Mesendoderm (in vitro differentiated cells): ENCODE measurements around the gene NRP2.
A peak's percentile ranks its signal among the peaks of the same experiment; 100 is the strongest.

Experiments
- DNase-seq: peaks from one replicate; pipeline ENCODE4 v3.0.0; 2013
- H2AK5ac ChIP-seq: 2 replicates; pipeline ENCODE4 v1.6.1; 2013; ENCODE audit warnings: low read length, inconsistent platforms
- H2BK120ac ChIP-seq: 2 replicates; pipeline ENCODE4 v1.6.1; 2013; ENCODE audit warnings: low read depth, mild to moderate bottlenecking, low read length, moderate library complexity, mixed read lengths
- H2BK15ac ChIP-seq: replicated peaks from 2 replicates; pipeline ENCODE4 v1.6.1; 2013; ENCODE audit warnings: low read depth, mild to moderate bottlenecking, moderate library complexity
- H2BK5ac ChIP-seq: 2 replicates; pipeline ENCODE4 v1.6.1; 2013; ENCODE audit warnings: low read length, inconsistent platforms
- H3K18ac ChIP-seq: 2 replicates; pipeline ENCODE4 v1.6.1; 2013; ENCODE audit warnings: mild to moderate bottlenecking, low read length, mixed read lengths
- H3K23ac ChIP-seq: one replicate; pipeline ENCODE4 v1.6.1; 2013; ENCODE audit warnings: low read length
- H3K27ac ChIP-seq: 2 replicates; pipeline ENCODE4 v1.5.1; 2013; ENCODE audit warnings: low read depth, mild to moderate bottlenecking, inconsistent platforms, low read length, moderate library complexity
- H3K27me3 ChIP-seq: 2 replicates; pipeline ENCODE4 v1.6.1; 2013; ENCODE audit warnings: low read length, control low read depth, mild to moderate bottlenecking, inconsistent platforms; ENCODE audit not compliant: insufficient read depth, poor library complexity
- H3K36me3 ChIP-seq: 2 replicates; pipeline ENCODE4 v1.6.1; 2013; ENCODE audit warnings: low read length, inconsistent platforms; ENCODE audit not compliant: control insufficient read depth, insufficient read depth
- H3K4ac ChIP-seq: one replicate; pipeline ENCODE4 v1.6.1; 2013; ENCODE audit warnings: low read depth, mild to moderate bottlenecking, low read length, moderate library complexity
- H3K4me1 ChIP-seq: 2 replicates; pipeline ENCODE4 v1.6.1; 2013; ENCODE audit warnings: low read depth, low read length, inconsistent platforms; ENCODE audit not compliant: control insufficient read depth
- H3K4me2 ChIP-seq: 2 replicates; pipeline ENCODE4 v1.6.1; 2013; ENCODE audit warnings: low read length
- H3K4me3 ChIP-seq: 2 replicates; pipeline ENCODE4 v1.5.1; 2013; ENCODE audit warnings: mild to moderate bottlenecking, low read length
- H3K56ac ChIP-seq: one replicate; pipeline ENCODE4 v1.6.1; 2013; ENCODE audit warnings: low read length
- H3K79me1 ChIP-seq: 2 replicates; pipeline ENCODE4 v1.6.1; 2013; ENCODE audit warnings: low read length, inconsistent platforms
- H3K79me2 ChIP-seq: 2 replicates; pipeline ENCODE4 v1.6.1; 2013; ENCODE audit warnings: mild to moderate bottlenecking, low read length; ENCODE audit not compliant: control insufficient read depth, insufficient read depth
- H3K9ac ChIP-seq: 2 replicates; pipeline ENCODE4 v1.6.1; 2013; ENCODE audit warnings: low read length, inconsistent platforms
- H4K5ac ChIP-seq: one replicate; pipeline ENCODE4 v1.6.1; 2013; ENCODE audit warnings: low read length
- H4K8ac ChIP-seq: one replicate; pipeline ENCODE4 v1.6.1; 2013; ENCODE audit warnings: low read depth, mild to moderate bottlenecking, control low read depth, low read length, moderate library complexity
- WGBS: extraction: QIAGEN DNeasy Blood & Tissue Kit; methylation state at CpG from one replicate; pipeline ENCODE4 v1.1.7; 2013; ENCODE audit warnings: low lambda C conversion rate, missing lambda C conversion rate; ENCODE audit not compliant: insufficient coverage; ENCODE audit errors: extremely low coverage; 5-methylcytosine and 5-hydroxymethylcytosine counted together

NRP2 gene

GRCh38 chr2:205733648-205734047 lies 51.3 kb downstream of the NRP2 start:
- peak overlapping the region; percentile 3 for H3K27ac ChIP-seq
- peak overlapping the region; percentile 19 for H3K4ac ChIP-seq
- H4K8ac ChIP-seq: no peak overlapping the region
- H2AK5ac ChIP-seq: no peak overlapping the region
- H3K4me1 ChIP-seq: peaks cover 9% of the 10 kb centered on the region
- no peaks in the 10 kb centered on the region for H3K27me3 ChIP-seq
- H3K18ac ChIP-seq: peak overlapping the region; percentile 75
- no peak overlapping the region for H3K23ac ChIP-seq
- DNase-seq: peak; percentile 74
- no peak overlapping the region for H3K4me3 ChIP-seq
- no peak overlapping the region for H2BK5ac ChIP-seq
- peak overlapping the region; percentile 63 for H2BK120ac ChIP-seq
- WGBS: no CpG with 5 or more reads among the region's 14 CpGs
- no peaks in the 10 kb centered on the region for H3K79me1 ChIP-seq
- H2BK15ac ChIP-seq: no peak overlapping the region
- no peak overlapping the region for H3K4me2 ChIP-seq
- peaks cover 2% of the 10 kb centered on the region for H3K36me3 ChIP-seq
- H3K79me2 ChIP-seq: no peaks in the 10 kb centered on the region
- peak overlapping the region; percentile 26 for H3K56ac ChIP-seq
- H4K5ac ChIP-seq: peak overlapping the region; percentile 52
- no peak overlapping the region for H3K9ac ChIP-seq

DNA sequence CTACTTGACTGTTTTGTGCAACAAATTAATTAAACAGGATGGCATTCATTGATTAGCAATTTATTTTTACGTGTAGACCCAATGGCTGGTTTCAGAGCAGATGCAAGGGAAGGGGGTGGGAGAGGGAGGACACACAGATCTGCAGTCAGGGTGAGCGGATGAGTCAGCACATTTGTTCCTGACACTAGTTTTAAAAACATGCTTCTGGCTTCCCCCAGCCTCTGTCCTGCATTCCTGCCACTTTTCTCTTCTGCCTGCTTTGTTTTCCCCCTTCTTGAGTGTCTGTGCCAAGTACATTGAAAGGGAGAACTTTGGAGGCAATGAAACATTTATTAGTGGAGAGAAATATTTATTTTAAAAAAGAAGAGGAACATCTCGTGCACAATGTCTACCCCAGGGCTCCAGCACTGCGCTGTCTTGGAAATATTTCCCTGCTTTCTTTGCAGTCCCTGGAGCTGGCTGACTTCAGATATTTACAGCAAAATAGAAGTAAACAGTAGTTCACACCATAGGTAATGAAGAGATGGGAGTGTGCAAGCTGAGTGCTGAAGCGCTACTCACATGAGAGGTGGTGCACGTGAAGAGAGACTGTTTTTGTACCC lies 52.2 kb downstream of the NRP2 start:
- no CpG with 5 or more reads among the region's 6 CpGs for WGBS

DNA sequence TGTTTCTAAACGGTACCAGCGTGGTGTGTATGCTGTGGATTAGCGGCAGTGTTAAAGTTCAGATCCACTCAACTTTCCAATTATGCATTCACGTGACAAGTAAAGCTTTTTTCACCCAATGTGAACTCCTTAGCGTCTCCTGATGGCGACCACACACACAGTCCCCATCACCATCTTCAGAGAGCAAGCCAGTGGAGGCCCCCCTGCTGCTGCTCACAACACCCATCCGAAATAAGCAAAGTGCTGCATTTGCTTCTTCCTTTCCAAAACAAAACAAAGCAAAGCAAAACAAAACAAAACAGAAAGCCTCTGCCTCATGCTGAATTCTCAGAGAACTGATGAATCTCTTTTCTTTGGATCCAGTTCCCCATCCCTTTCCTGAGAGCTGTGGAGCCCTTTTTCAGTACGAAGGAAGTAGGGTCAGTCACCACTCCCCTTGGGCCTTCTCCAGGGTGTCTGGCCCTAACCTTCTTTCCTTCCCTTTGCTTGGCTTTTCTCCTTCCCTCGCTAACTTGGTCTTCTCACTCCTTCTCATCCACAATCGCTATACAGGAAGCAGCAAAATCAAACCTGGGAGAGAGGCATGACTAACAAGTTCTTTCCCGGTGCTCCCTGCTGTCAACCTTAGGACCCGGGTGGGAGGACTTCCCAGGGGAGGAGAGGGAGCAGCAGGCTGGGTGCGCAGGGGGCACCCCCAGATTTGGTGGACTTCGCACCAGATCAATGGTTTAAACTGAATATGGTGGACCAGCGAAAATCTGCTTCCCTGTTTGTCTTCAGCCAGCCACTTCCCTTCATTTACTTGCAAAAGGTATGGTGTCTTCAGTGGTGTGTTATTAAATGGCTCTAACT lies 56.0 kb downstream of the NRP2 start:
- Histone ChIP-seq H3K18ac (no peak overlapping the region), H4K5ac (no peak overlapping the region), H3K27ac (no peak overlapping the region), H2AK5ac (no peak overlapping the region), H3K23ac (no peak overlapping the region), H2BK5ac (no peak overlapping the region), H3K56ac (no peak overlapping the region), H2BK15ac (no peak overlapping the region), H3K27me3 (no peaks in the 10 kb centered on the region), H3K4me2 (no peak overlapping the region), H2BK120ac (no peak overlapping the region), H3K79me1 (no peaks in the 10 kb centered on the region), H3K9ac (no peak overlapping the region), H3K36me3 (peaks cover 3% of the 10 kb centered on the region), H3K4me1 (peaks cover 7% of the 10 kb centered on the region), H3K79me2 (no peaks in the 10 kb centered on the region), H3K4me3 (no peak overlapping the region), H4K8ac (no peak overlapping the region), H3K4ac (no peak overlapping the region)
- DNase-seq: no peak
- no CpG with 5 or more reads among the region's 15 CpGs for WGBS

More for the DNA sequence above, 52.2 kb downstream of the NRP2 start:
- H3K4me3 ChIP-seq: no peak overlapping the region
- H3K23ac ChIP-seq: no peak overlapping the region
- no peaks in the 10 kb centered on the region for H3K79me1 ChIP-seq
- peaks cover 2% of the 10 kb centered on the region for H3K36me3 ChIP-seq
- peak overlapping the region; percentile 41 for H3K9ac ChIP-seq
- peak overlapping the region; percentile 88 for H2BK5ac ChIP-seq
- peak overlapping the region; percentile 33 for H4K5ac ChIP-seq
- DNase-seq: peak; percentile 90
- no peak overlapping the region for H3K4me2 ChIP-seq
- H2BK120ac ChIP-seq: peak overlapping the region; percentile 10
- H3K4me1 ChIP-seq: peaks cover 9% of the 10 kb centered on the region
- H3K27me3 ChIP-seq: no peaks in the 10 kb centered on the region
- H3K56ac ChIP-seq: peak overlapping the region; percentile 83
- no peaks in the 10 kb centered on the region for H3K79me2 ChIP-seq
- H3K27ac ChIP-seq: peak overlapping the region; percentile 4
- H3K4ac ChIP-seq: peak overlapping the region; percentile 97
- H2BK15ac ChIP-seq: peak overlapping the region; percentile 87
- H4K8ac ChIP-seq: no peak overlapping the region
- peak overlapping the region; percentile 98 for H3K18ac ChIP-seq
- H2AK5ac ChIP-seq: peak overlapping the region; percentile 54

DNA sequence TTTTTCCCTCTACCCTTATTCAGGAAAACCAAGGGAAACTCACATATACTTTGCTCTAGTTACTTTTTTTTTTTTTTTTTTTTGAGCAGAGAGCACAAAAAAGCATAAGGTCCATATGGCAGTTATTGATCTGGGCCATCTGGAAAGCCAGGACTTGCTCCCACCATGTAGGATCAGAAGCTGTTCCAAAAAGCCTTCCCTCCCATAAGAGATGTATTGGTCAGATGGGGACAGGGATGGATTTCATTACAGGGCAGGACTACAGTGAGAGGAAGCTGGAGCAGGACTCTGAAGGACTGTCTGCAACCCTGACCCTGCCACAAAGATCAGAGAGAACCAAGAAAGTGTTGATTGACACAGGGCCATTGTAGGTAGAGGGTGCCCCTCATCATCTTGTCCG lies 57.3 kb downstream of the NRP2 start:
- Histone ChIP-seq H3K9ac (no peak overlapping the region), H2BK120ac (no peak overlapping the region), H2AK5ac (no peak overlapping the region), H3K27ac (no peak overlapping the region), H3K56ac (no peak overlapping the region), H2BK5ac (no peak overlapping the region), H3K18ac (no peak overlapping the region), H3K79me2 (no peaks in the 10 kb centered on the region), H3K4ac (no peak overlapping the region), H3K79me1 (no peaks in the 10 kb centered on the region), H4K8ac (no peak overlapping the region), H2BK15ac (no peak overlapping the region), H3K36me3 (peaks cover 4% of the 10 kb centered on the region), H3K23ac (no peak overlapping the region), H3K4me2 (no peak overlapping the region), H3K27me3 (no peaks in the 10 kb centered on the region), H4K5ac (no peak overlapping the region), H3K4me1 (peaks cover 3% of the 10 kb centered on the region), H3K4me3 (no peak overlapping the region)
- no CpG with 5 or more reads among the region's 1 CpG for WGBS
- DNase-seq: no peak

GRCh38 chr2:205740381-205740780 lies 58.1 kb downstream of the NRP2 start:
- no peak overlapping the region for H2BK120ac ChIP-seq
- no peaks in the 10 kb centered on the region for H3K79me2 ChIP-seq
- H3K27me3 ChIP-seq: no peaks in the 10 kb centered on the region
- no peak overlapping the region for H3K4ac ChIP-seq
- no peak overlapping the region for H3K9ac ChIP-seq
- H3K4me2 ChIP-seq: no peak overlapping the region
- H2BK5ac ChIP-seq: no peak overlapping the region
- H2BK15ac ChIP-seq: no peak overlapping the region
- no peak overlapping the region for H3K23ac ChIP-seq
- no peak overlapping the region for H4K8ac ChIP-seq
- DNase-seq: no peak
- no peak overlapping the region for H4K5ac ChIP-seq
- H2AK5ac ChIP-seq: no peak overlapping the region
- H3K79me1 ChIP-seq: no peaks in the 10 kb centered on the region
- no peak overlapping the region for H3K27ac ChIP-seq
- peaks cover 5% of the 10 kb centered on the region for H3K36me3 ChIP-seq
- H3K18ac ChIP-seq: no peak overlapping the region
- no peak overlapping the region for H3K56ac ChIP-seq
- H3K4me3 ChIP-seq: no peak overlapping the region
- WGBS: no CpG with 5 or more reads among the region's 8 CpGs
- H3K4me1 ChIP-seq: no peaks in the 10 kb centered on the region
